GM12878 (cell line): ENCODE data around the gene RNF183. TPM values are rescaled to one million over a fixed set of nuclear protein-coding genes. Genes with fewer than 3 reads are reported as not detected.
A peak's percentile ranks its signal among the peaks of the same experiment; 100 is the strongest.

Experiments used
- ATAC-seq: fragments of 200-7000 bp; cut with Tn5 transposase; 3 replicates; pipeline ENCODE4 v1.9.1; 2020; ENCODE audit warnings: mild to moderate bottlenecking, moderate library complexity
- Bru-seq: library from RNA; stranded (reverse); fragments of 400-500 nt; gene quantifications from one replicate; lab custom pipeline; 2021; lab: Mats Ljungman, UMichigan
- BruChase-seq, 2 experiments: library from RNA; stranded (reverse); fragments of 400-500 nt; gene quantifications; one replicate each; lab custom pipeline; 2021; lab: Mats Ljungman, UMichigan
- BruUV-seq: library from RNA; stranded (reverse); fragments of 400-500 nt; replicated peaks from 2 replicates; lab custom pipeline; 2021; lab: Mats Ljungman, UMichigan
- CTCF ChIA-PET: fragments of 300-600 bp; sonication (Branson Sonifier 250); formaldehyde crosslinking; extraction: SDS; loops from one replicate; lab custom pipeline; 2021; ENCODE audit warnings: inconsistent platforms; lab: Yijun Ruan, JAX
- POLR2A ChIA-PET: fragments of 350-600 bp; formaldehyde crosslinking; extraction: SDS; loops from one replicate; lab custom pipeline; 2021; ENCODE audit warnings: inconsistent platforms; lab: Charles Lee
- RAD21 ChIA-PET: fragments of 300-600 bp; sonication (Branson Sonifier 250); formaldehyde crosslinking; loops from one replicate; lab custom pipeline; 2023; ENCODE audit warnings: antibody characterized with exemption; ENCODE audit not compliant: unreplicated experiment; lab: Charles Lee
- SMC1A ChIA-PET: fragments of 300-600 bp; sonication (Branson Sonifier 250); formaldehyde crosslinking; loops from one replicate; lab custom pipeline; 2023; ENCODE audit not compliant: unreplicated experiment, uncharacterized antibody; lab: Charles Lee
- DNase-seq: peaks from one replicate; pipeline ENCODE4 v3.0.0-alpha.2; 2011; ENCODE audit warnings: low read depth, low spot score
- FAIRE-seq: peaks from 3 replicates; lab custom pipeline; 2011; peaks lifted over from hg19 to GRCh38; lab: Jason Lieb, UNC
- H2AFZ ChIP-seq: 2 replicates; pipeline ENCODE4 v1.6.0; 2011; ENCODE audit warnings: low read depth, low read length, control low read depth; ENCODE audit not compliant: control insufficient read depth
- H3K27ac ChIP-seq: 2 replicates; pipeline ENCODE4 v1.5.1; 2011; ENCODE audit warnings: control low read depth; ENCODE audit not compliant: control insufficient read depth, insufficient read depth
- H3K27me3 ChIP-seq, 2 experiments: replicated peaks in 1 of 2; 2 replicates each; pipeline versions ENCODE4 v1.6.0 to v1.6.1; 2011; ENCODE audit warnings: low read length in 1 of 2; ENCODE audit not compliant: control insufficient read depth in 2 of 2, insufficient read depth in 2 of 2
- H3K36me3 ChIP-seq, 2 experiments: 2 replicates each; pipeline ENCODE4 v1.5.1; 2011; ENCODE audit warnings: low read length in 1 of 2; ENCODE audit not compliant: control insufficient read depth in 2 of 2, insufficient read depth in 2 of 2
- H3K4me1 ChIP-seq: 2 replicates; pipeline ENCODE4 v1.6.1; 2011; ENCODE audit warnings: mild to moderate bottlenecking, low read length, moderate library complexity, mixed read lengths; ENCODE audit not compliant: control insufficient read depth, insufficient read depth
- H3K4me2 ChIP-seq: 2 replicates; pipeline ENCODE4 v1.6.0; 2011; ENCODE audit warnings: control low read depth; ENCODE audit not compliant: control insufficient read depth, insufficient read depth
- H3K4me3 ChIP-seq: fragments of 200-600 bp; sonication (generic); 2 replicates; pipeline ENCODE4 v1.5.1; 2016
- H3K79me2 ChIP-seq: 2 replicates; pipeline ENCODE4 v1.6.0; 2011; ENCODE audit warnings: low read length; ENCODE audit not compliant: control insufficient read depth, insufficient read depth
- H3K9ac ChIP-seq: 2 replicates; pipeline ENCODE4 v1.8.0; 2011; ENCODE audit warnings: low read length, control low read depth, mixed read lengths; ENCODE audit not compliant: control insufficient read depth, insufficient read depth
- H3K9me3 ChIP-seq: replicated peaks from 3 replicates; pipeline ENCODE4 v1.5.1; 2011; ENCODE audit warnings: mild to moderate bottlenecking, low read length; ENCODE audit not compliant: control insufficient read depth, insufficient read depth
- H4K20me1 ChIP-seq: 2 replicates; pipeline ENCODE4 v1.6.0; 2011; ENCODE audit not compliant: control insufficient read depth, insufficient read depth
- CBFB ChIP-seq: IDR thresholded peaks from 2 replicates; pipeline ENCODE4 v1.6.1; 2016; ENCODE audit warnings: antibody characterized with exemption, low read depth
- NR2F1 ChIP-seq: fragments of 450-650 bp; conservative IDR thresholded peaks from 2 replicates; pipeline ENCODE4 v1.6.1; 2017; ENCODE audit warnings: mild to moderate bottlenecking
- RFX5 ChIP-seq: IDR thresholded peaks from 2 replicates; pipeline ENCODE4 v1.6.1; 2011; ENCODE audit warnings: low read depth, low read length, improper control_type of control experiment
- WGBS: methylation state at CpG from one replicate; pipeline ENCODE4 v1.1.6; 2016; ENCODE audit warnings: low lambda C conversion rate; ENCODE audit not compliant: insufficient replicate concordance, insufficient coverage; ENCODE audit errors: missing lambda C conversion rate; 5-methylcytosine and 5-hydroxymethylcytosine counted together
- in situ Hi-C: fragments of 300-500 bp; cut with MboI; formaldehyde crosslinking; loops from 9 replicates; pipeline ENCODE4 v1.14.3; 2018; ENCODE audit warnings: mixed read lengths
- intact Hi-C: fragments of 100-400 bp; cut with micrococcal nuclease; formaldehyde crosslinking; loops from one replicate; pipeline ENCODE4 v1.14.2; 2022; ENCODE audit not compliant: unreplicated experiment
- long read RNA-seq, 2 experiments: library from polyadenylated mRNA; unstranded; transcript quantifications; one replicate each; pipeline ENCODE4 v2.0.0, GENCODE V29; 2019 to 2020
- polyA minus RNA-seq, 3 experiments: library from RNA; depleted of rRNA, polyadenylated mRNA; stranded (reverse); fragments of >200 nt; gene quantifications; 2 replicates each; pipeline ENCODE4 v1.2.3, GENCODE V29; 2011
- polyA plus RNA-seq, 11 experiments: library from polyadenylated mRNA; depleted of rRNA in 4 of 11; unstranded in 6 of 11; stranded (reverse) in 5 of 11; fragments of >200 nt; fragmentation: Nextera tagmentation in 4 of 11; fragmentation: Illumina TruSeq in 1 of 11; extraction: Ambion mirVana in 4 of 11; extraction: Trizol in 1 of 11; gene quantifications; 1 replicate in 1 of 11; 2 replicates in 10 of 11; pipeline versions ENCODE4 v1.2.1 to v1.2.3, GENCODE V29; 2011 to 2016; ENCODE audit warnings: inconsistent platforms in 2 of 11, missing spikeins in 2 of 11, low read depth in 1 of 11
- total RNA-seq, 4 experiments: library from RNA; depleted of rRNA in 3 of 4; stranded (reverse); fragments of >200 nt in 3 of 4; fragmentation: Illumina TruSeq in 1 of 4; extraction: Trizol in 1 of 4; gene quantifications; 2 replicates each; pipeline versions ENCODE4 v1.2.1 to v1.2.3, GENCODE V29; 2013 to 2021

Gene RNF183
- 0.58 TPM in 1 of 2 replicates, not detected in the other for total RNA-seq (2013; cell fraction: nucleolus; rRNA removed)
- total RNA-seq (2014; rRNA removed) = 0.05 and 0.06 TPM in 2 replicates
- total RNA-seq (2014; rRNA removed; fragmentation: Illumina TruSeq; extraction: Trizol) = not detected in 2 replicates
- total RNA-seq (2021) = not detected in 2 replicates
- 0.12 TPM for polyA plus RNA-seq (2011; ENCODE audit: low read depth)
- 0.26 and 0.75 TPM in 2 replicates for polyA plus RNA-seq (2011; rRNA removed)
- 0.28 and 0.30 TPM in 2 replicates for polyA plus RNA-seq (2011; cell fraction: cytosol; rRNA removed)
- polyA plus RNA-seq (2011; cell fraction: nucleus; rRNA removed) = 0.69 and 1.8 TPM in 2 replicates
- polyA plus RNA-seq (2012) = 0.27 and 0.28 TPM in 2 replicates
- polyA plus RNA-seq (2014; fragmentation: Illumina TruSeq; extraction: Trizol) = 0.03 TPM in 1 of 2 replicates, not detected in the other
- not detected for polyA plus RNA-seq (2014; fragmentation: Nextera tagmentation; extraction: Ambion mirVana)
- polyA plus RNA-seq (2014; rRNA removed) = 0.08 TPM in 1 of 2 replicates, not detected in the other
- polyA plus RNA-seq (2016; fragmentation: Nextera tagmentation; extraction: Ambion mirVana) = not detected
- 0.10 TPM in 1 of 2 replicates, not detected in the other for polyA minus RNA-seq (2011; rRNA and poly(A)+ RNA removed)
- polyA minus RNA-seq (2011; cell fraction: cytosol; rRNA and poly(A)+ RNA removed) = not detected in 2 replicates
- polyA minus RNA-seq (2011; cell fraction: nucleus; rRNA and poly(A)+ RNA removed) = 0.12 TPM in 1 of 2 replicates, not detected in the other
- Bru-seq, nascent RNA = not detected
- BruChase-seq, experiment 1, labeled RNA remaining after a 6-hour chase = percentile 26 among the genes with signal in this experiment
- BruChase-seq, experiment 2, labeled RNA remaining after a 2-hour chase = percentile 16 among the genes with signal in this experiment
- long read RNA-seq, experiment 1 = 0 reads
- long read RNA-seq, experiment 2 = 0 reads

GRCh38 chr9:113302792-113303418 is at the start of gene RNF183:
Gene RNF183 (minus strand): TSS chr9:113303376. CDS start chr9:113298184, 5,192 bp downstream.
- Histone ChIP-seq H3K9me3 (no peaks in the 10 kb centered on the region), H3K9ac (no peak within 1 kb of the TSS), H4K20me1 (no peaks in the 10 kb centered on the region), H3K27me3 (no peaks in the 10 kb centered on the region; a peak in 1 of 4 replicates), H3K4me2 (no peak within 1 kb of the TSS), H2AFZ (no peak within 1 kb of the TSS), H3K36me3 (no peaks in the 10 kb centered on the region), H3K27ac (no peak within 1 kb of the TSS), H3K4me1 (no peaks in the 10 kb centered on the region), H3K4me3 (no peak within 1 kb of the TSS), H3K79me2 (no peaks in the 10 kb centered on the region)
- BruUV-seq = no TSS peak
- ChIA-PET POLR2A (no interaction called here), RAD21 (no interaction called here), SMC1A (no interaction called here), CTCF (no interaction called here)
- no peak for FAIRE-seq
- 53% methylated on average over 25 of the region's 25 CpGs for WGBS
- in situ Hi-C loops (no loop called here), intact Hi-C loops (no loop called here)
- TF ChIP-seq NR2F1 (no peak), RFX5 (no peak), CBFB (no peak)
- no peak for ATAC-seq
- no peak for DNase-seq
